ENCODE data around the gene SYNE3.

Gene SYNE3

DNA sequence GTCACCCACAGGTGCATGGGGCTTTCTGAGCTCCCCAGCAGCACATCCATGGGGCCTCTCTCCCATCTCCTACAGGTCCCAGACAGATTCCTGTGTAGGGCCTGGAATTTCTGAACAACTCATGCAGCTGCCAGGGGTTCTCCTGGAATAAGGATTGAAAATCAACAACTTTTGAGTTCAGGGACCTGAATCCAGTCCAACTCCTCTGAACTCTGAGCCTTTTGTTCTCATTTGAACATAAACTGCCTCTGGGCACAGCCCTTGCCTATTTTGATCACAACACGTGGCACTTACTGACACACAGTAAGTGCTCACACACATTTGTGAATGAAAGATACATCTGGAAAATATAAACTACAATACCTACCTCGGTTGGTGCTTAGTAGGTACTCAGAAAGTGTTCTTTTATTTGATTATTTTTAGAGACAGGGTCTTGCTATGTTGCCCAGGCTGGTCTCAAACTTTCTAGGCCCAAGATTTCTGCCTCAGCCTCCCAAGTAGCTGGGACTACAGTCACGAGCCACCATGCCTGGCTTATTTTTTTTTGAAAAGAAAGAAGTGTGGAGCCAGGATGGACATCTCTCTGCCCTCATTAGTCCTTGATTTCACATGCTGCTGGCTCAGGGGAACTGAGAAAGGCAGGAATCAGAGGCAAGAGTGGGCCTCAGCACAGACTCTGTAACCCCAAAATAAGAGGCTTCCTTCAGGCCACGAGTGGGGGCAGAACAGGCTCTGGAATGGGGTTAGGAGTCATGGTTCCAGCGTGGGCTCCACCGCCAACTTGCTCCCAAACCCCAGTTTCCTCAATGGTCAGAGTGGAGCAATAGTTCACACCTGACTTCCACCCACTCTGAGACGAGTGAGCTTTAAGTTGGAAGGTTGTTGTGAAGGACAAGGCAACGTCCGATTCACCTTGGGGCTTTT is 27.0 kb downstream of the SYNE3 start:
- no peak for DNase-seq (ENCODE audit: low read depth)

DNA sequence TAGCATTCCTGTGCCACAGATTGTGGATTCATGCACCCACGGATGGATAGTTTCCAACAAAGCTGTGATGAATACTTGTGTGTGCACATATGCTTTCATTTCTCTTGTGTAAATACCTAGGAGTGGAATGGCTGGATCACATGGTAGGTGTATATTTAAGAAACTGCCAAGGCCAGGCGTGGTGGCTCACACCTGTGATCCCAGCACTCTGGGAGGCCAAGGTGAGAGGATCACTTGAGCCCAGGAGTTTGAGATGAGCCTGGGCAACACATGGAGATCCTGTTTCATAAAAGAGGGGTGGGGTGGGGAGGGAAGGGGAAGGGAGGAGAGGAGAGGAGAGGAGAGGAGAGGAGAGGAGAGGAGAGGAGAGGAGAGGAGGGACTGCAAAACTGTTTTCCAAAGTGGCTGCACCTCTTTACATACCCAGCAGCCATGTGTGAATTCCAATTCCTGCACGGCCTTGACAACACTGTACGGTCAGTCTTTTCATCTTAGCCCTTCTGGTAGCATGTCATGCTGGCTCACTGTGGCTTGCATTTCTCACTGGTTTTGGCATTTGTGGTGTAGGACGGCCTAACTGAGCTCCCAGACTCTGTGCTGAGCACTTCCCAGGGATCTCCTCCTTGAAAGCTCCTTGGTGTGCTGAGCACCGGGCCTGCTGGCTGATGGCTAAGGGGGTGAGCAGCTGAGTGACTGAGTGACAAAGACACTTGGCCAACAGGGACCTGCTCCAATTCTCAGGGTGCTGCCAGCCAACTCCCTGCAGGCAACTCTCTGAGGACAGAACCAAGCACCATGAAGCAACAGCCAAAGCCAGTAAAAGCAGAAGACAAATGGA is 27.9 kb downstream of the SYNE3 start:
- no peak for DNase-seq (ENCODE audit: low read depth)

DNA sequence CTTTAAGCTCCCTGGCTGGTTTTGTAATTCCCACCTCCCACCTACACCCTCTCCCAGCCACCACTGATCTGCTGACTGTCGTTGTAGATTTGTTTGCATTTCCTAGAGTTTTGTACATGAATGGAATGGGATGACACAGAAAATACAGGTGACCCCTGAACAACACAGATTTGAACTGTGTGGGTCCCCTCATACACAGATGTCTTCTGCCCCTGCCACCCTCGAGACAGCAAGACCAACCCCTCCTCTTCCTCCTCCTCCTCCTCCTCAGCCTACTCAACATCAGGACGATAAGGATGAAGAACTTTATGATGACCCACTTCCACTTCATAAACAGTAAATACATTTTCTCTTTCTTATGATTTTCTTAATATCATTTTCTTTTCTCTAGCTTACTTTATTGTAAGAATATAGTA is 28.8 kb downstream of the SYNE3 start:
- DNase-seq (ENCODE audit: low read depth): no peak

DNA sequence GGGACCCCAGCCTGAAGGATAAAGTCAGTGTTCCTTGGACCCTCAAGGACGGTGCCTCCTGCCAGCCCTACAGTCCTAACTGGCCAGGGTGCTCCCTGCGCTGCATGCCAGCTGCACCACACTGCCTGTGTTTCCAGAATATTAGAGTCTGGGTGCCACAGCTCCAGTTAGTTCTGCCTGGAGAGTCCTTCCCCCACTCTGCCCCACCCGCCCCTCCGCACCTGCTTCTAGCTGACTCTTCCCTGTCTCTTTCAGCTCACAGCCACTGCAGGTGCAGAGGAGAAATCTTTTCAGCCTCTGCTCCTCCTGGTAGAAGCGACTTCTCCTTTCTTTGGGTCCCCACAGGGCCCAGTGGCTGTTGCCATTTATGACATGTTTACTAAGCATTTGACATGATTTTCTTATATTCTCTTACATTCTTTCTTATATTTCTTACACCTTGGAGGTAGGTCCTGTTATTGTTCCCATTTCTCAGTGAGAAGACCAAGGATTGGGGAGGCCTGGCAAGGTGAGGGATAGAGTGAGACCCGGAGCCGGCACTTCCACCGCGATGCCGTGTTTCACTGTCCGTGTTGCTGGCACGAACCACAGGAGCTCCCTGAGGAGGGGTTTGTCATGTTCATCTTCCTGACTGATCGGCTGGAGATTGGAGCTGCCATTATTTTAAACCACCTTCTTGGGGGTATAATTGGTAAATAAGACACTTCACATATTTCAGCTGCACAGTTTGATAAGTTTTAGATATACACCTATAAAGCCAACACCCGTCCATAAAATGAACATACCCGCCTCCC is 29.4 kb downstream of the SYNE3 start:
- no peak for DNase-seq (ENCODE audit: low read depth)

DNA sequence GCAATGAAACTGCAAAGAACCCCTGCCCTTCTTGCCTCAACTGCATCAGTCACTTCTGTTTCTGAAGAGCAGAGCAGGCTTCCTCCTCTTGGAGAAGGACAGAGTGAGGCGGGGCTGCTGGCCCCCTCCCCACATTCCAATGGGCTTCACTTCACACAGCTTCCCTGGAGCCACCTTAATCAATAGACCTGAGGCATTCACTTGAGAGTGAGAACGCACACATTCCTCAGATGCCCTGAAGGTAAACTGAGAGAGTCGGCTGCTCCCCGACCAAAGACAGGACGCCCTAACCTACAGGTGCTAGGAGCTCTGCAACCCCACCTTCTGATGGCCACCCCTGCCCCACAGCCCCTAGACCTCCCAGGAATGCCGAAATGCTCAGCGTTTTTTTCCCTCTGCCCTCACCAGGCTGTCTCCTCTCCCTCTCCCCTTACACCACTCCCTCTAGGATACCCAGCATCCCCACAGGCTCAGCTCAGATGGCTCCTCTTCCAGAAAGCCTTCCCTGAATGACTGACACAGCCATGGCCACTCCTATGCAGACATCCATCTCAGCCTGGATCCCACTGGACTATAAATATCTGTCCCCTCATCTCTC is 31.1 kb downstream of the SYNE3 start:
- no peak for DNase-seq (ENCODE audit: low read depth)

DNA sequence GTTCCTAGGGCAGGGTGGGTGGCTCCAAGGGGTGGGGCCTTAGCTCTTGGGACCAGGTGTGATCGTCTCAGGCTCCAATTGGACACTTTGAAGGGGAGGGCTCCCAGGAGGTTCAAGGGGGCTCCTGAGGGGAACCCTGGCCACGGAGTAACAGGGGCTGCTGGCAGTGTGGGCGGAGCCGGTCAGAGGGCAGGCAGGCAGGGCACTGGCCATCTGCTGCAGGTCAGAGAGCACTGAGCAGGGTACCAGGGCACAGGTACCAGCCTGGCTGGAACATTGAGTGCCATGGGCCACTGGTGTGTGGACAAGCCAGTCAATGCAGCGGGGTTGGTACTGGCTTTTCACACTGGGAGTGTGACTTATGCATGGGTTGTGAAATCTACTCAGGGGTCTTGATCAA is 32.2 kb downstream of the SYNE3 start:
- no peak for DNase-seq (ENCODE audit: low read depth)

DNA sequence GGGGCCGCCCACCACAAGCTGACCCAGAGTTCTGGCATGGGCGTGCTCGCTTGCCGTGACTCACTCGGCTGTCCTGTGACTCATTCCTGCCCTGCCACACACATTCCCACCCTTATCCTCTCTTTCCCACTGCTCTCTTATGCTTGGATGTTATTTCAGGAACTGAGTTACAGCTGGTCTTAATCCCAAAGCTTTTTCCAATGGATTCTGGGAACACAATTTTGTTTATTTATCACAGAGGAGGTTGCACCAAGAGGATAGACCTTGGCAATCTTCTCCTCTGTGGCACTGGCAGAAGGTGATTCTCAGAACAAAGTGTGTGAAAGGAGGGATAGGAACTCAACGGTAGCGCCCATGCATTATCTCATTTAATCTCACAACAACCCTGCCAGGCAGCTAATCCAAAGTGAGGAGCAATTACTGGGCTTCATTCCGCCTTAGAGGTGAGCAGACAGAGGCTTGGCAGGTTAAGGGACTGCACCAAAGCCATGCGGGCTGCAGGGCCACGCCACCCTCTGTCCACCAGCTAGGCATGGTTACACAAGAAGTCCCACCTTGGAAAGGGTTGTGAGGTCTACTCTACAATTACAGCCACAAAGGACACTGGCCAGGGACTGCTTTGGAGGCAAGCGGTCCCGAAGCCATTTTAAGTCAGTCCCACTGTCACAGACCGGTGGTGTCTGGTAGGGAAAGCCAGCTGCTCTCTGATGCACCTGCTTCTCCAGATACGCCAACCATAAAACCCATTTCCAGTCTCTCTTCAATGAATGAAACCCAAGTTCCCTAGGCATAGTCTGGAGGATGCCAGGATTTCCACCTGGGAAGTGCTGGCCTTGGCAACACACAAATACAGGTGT is 32.9 kb downstream of the SYNE3 start:
- DNase-seq (ENCODE audit: low read depth): no peak

DNA sequence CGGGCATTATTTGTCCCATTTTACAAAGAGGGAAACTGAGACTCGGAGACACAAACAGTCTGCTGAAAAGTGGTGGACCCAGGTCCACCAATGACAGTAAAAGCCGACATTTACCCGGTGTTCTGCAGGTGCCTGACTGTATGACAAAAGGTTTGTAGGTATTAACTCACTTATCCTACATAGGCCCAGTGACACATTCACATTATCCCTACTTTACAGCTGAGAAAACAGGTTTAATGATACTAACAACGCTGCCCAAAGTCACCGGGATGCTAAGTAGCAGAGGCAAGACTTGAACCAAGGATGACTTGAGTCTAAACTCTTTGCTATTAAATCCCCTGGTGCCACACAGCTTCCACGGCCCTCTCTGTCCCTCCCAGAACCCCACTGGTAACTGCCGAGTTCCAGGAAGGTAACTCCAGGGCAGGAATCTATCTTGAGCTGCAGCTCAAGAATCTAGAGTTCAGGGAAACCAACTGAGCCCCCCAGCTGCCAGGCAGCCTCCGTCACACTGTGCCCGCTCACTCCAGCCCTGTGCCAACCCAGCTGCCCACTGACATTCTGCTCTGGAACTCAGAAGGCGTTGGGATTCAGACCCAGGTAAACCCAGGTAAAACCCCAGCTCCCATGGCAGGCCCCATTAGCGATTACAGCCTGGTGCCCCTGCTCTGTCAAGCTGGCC is 33.7 kb downstream of the SYNE3 start:
- DNase-seq (ENCODE audit: low read depth): no peak

DNA sequence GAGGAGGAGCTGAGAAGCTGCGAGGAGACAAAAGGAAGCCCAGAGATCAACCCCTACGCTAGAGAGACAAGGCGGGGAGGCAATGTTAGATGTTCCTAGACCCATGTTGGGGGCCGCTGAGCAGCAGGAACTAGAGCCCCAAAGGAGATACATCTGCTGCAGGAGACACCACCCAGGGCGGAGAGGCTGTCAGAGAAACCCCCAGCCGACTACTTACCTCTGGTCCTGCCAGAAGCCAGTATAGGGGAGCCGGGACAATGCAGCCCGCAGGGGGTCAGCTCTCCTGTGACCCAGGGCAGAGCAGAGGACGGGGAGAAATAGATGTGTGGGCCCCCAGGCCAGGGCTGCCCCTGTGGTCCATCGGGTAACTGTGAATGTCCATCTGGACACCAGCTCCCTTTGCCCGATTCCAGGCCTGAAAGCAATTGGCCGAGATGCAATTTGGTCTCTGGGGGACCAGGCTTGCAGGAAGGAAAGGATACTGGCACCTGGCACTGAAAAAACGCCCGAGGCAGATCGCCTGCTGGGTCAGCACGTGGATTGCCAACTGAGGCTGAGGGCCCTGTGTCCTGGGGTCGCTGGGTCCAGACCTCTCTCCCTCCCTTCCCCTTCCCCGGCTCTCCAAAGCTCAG is 34.9 kb downstream of the SYNE3 start:
- no peak for DNase-seq (ENCODE audit: low read depth)

DNA sequence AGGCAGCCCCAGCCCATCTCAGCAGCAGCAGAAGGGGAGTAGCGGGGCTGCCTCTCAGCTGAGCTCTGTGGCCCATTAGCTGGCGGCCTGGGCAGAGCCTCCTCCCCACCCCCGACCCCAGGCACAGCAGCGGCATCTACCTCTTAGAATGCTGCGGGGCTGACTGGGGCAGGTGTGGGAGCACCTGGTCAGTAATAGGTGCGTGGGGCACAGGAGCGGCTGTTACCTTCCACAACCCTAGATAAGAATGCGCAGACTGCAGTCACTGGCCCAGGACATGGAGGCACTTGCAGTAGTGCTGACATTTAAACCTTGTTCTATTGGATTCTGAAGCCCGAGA is 35.6 kb downstream of the SYNE3 start:
- no peak for DNase-seq (ENCODE audit: low read depth)

DNA sequence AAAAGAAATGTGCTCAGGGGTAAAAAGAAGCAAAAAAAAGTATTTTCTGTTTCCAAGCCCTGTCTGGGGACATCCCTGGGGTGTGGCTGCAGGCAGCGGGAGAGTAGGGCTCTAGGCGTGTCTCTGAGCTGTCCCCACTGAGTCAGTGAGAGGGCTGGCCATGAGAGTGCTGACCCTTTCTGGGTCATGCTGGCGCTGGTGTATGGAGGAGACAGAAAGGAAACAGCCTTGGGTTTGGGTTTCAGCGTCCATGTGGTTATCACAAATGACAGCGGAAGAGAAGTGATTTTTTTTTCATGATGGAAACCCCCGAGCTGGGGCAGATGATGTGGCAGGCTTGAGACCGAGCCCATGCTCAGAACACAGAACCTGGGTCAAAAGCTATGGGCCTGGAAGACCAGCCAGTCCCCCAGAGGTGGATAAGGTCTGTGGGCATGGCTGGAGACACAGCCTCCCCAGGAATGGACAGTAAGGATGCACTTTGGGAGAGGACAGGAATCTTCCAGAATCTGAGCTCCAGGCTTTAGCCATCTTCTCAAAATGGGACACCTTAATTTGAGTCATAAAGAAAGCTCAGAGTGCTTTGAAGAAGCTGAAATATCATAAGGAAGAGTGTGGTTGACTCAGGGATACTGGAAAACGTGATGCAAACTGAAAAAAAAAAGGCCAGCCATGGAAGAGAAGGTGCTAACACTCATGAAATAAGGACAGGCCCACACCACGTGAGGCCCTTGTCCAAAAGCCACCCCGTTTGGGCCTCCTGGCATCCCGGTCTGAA is 36.2 kb downstream of the SYNE3 start:
- DNase-seq (ENCODE audit: low read depth): no peak

DNA sequence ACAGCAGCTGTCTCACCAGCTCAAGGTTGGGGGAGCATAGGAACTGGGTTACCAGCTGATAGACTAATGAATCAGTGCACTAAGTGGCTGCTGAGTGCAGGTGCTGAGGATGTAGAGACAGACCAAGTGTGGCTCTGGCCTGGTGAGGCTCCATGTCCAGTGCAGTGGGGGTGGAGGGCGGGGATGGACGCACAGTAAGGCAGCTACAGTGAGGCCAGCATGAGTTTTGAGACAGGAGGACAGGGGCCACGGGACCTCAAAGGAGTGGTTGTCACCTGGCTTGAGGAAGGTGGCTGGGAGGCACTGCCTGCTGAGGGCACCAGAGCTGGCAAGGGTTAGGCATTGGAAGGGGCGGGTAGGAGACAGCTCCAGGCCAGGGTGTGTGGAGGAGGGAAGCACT is 37.0 kb downstream of the SYNE3 start:
- DNase-seq (ENCODE audit: low read depth): no peak

DNA sequence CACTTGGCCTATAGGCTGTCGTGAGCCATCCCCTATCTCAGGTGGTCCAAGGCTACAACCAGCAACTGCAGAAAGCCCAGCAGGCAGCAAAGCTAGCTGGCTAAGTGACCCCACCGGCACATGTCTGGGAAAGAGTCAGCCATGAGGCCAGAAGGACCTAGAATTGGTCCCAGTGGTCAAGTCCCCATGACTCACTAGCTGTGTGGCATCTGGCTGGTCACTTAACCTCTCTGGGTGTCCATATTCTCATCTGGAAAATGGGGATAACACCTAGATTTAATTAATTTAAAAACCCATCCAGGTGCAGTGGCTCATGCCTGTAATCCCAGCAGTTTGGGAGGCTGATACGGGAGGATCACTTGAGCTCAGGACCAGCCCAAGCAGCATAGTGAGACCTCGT is 37.6 kb downstream of the SYNE3 start:
- no peak for DNase-seq (ENCODE audit: low read depth)

DNA sequence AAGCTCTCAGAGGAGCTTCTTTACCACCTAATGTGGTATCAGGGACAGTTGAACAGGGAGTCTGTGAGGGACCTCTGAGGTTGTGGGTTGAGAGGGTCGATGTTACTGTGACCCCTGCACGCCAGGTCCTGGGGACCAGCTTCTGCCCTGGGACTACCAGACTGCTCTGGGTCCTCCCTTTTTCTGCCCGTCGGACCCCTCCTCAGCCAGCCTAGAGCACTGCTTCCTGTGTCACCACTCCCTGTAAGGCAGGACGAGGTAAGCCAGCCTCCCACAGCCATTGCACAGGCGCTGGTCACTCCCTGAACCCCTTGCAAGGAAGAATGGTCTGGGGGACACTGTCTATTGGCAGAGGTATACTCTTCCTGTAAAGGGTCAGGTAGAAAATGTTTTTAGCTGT is 38.1 kb downstream of the SYNE3 start:
- no peak for DNase-seq (ENCODE audit: low read depth)

DNA sequence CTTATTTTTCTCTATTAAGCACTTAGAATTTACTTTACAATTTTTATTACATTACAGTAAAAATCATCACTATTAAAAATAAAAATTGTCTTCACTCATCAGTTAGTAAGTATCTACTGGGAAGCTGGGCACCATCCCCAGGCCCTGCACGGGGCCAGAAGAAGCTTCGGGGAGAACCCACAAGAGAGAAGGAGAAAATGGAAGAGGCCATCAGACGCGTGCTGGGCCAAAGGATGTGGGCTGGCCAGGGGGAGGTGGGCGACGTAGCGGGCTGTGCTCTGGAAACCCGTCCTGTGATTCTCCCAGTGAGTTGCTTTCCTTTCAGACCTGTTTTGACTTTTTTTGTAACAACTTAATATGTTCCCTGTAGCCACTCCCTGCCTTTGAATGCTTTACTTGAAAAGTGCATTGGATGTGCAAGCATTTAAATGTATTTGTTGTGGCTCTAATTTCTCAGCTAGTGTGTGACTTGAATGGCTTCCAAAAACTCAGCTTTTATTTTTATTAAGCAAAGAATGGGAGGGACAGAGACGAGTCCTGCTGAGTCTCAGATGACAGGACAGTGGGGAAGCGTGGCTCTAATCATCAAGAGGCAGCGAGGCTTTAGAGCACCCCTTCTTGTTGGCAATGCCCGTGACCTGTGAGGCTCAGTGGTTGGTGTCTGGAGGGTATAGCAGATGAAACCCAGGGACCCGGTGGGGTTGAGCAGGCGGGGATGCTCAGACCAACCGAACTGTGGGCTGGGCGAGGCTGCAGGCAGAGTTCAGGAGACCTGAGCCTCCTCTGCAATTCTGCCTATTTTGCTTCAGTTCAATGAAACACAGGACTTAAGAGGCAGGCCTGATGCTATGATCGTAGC is 38.8 kb downstream of the SYNE3 start:
- no peak for DNase-seq (ENCODE audit: low read depth)

DNA sequence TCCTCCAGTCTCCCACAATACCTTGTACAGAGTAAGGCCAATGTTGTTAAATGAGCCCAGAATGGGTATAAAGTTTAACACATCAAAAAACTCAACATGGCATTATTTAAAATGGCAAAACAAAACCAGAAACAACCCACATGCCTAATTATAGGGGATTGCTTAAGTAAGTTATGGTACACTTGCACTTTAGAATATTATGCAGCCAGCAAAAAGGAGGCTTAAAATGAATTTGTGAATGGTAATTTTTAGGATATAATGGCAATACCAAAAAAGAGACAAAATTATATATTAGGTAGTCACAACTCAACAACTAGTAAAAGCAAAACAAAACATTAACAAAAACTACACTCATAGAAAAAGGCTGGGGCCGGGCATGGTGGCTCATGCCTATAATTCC is 39.7 kb downstream of the SYNE3 start:
- no peak for DNase-seq (ENCODE audit: low read depth)

DNA sequence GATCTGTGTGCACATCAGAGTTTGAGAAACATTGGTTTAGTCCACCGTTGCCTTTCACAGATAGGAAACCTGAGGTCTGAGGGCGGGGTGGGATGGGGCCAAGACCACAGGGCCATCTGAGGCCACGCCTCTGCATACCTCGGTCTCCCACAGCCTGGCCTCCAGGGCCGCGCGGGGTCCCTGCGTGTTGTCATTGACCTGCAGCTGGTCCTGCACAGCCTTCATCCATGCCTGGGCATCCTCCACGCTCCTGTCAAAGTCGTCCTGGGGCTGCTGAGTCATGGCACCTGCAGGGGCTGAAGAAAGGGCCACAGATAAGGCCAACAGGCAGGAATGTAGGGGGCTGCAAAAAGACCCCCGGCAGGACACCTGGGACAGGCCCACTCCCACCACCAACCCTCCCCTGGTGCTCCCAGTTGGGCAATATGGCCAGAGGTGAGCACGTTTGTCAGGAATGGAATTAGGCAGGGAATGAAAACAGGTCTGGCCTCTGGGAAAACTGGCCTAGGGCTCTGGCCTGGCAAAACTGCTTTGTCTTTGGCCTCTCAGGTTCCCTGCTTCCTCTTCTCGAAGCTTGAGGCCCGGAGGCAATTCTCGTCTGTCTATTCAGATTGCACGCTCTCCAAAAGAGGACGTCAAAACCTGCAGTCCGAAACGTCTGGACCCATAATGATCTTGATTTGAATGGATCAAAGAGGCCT is 40.8 kb downstream of the SYNE3 start:
- no peak for DNase-seq (ENCODE audit: low read depth)

DNA sequence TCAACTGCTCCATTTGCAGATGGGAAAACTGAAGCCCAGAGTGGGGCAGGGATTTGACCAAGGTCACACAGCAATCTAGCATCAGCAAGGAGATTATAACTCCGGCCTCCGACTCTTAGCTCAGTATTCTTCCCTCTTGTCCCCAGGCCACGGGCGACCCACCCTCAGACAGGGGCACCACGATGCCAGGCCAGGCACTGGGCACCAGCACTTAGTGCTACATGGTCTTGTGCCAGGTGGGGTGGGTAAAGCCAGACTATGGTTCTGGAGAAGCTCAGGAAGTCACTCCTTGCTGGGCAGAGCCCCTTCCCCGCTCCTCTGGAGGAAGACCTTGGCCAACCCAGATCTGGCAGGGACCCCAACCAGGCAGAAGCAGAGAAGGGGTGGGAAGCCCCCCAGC is 41.5 kb downstream of the SYNE3 start:
- DNase-seq (ENCODE audit: low read depth): no peak

Data from stimulated activated CD8-positive, alpha-beta memory T cell treated with anti-CD3 and anti-CD28 coated beads, Interleukin-15, amount 100 ng/mL, for 1 hour (primary cell).